Activated CD8-positive, alpha-beta memory T cell treated with anti-CD3 and anti-CD28 coated beads, Interleukin-2, amount 50 U/mL, for 24 hours (primary cell): ENCODE results near the gene TMEM108.

ENCODE experiments used
- DNase-seq: peaks from one replicate; pipeline ENCODE4 v3.0.0-alpha.2; 2020; ENCODE audit errors: extremely low read depth

The TMEM108 gene

DNA sequence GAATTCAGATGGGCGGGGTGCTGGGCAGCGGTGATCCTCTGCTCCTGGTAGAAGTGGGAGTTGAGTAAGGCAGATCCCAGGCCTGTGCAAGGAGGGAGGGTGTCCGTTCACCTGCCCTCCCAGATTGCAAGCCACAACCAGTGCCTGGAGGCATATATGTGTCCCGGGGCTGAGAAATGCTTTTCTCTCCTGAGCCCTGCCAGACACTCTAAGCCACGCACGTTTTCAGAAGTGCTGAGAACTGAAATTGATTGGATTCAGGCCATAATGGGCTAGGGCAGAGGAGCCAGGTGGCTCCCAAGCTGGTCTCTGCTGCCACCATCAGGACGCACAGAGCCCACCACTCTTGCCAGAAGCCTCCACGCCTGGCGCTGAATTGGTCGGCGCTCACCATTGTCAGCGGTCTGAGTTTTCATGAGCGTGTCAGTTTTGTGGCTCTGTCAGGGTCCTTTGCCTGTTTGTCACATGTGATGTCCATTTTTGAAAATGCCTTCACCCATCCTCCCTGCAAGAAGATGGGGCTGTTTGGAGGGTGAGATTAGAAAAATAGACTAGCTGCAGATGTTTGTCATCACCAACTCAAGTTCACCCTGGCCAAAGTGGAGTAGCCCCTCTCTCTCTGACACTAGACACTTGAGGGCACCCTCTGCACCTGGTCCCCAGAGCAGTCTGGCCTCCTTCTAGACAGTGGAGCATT is 346.3 kb downstream of the TMEM108 start:
- DNase-seq = no peak

DNA sequence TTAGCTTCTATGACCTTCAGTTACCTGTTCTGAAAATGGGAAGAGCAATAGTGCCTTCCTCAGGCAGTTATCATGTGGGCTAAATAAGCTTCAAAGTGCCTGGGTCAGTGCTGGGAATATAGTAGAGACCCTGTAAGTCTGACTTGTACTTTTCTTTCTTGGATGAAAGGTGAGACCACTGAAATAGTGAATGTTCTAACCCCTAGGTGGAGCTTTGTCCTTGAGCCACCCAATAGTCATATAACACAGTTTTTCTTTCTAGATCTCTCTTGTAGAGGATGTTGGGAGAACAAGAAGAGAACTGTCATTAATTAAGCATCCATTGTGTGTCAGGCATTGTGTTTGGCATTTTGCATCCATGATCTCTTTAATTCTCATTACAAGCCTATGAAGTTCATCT is 348.7 kb downstream of the TMEM108 start:
- DNase-seq = no peak

DNA sequence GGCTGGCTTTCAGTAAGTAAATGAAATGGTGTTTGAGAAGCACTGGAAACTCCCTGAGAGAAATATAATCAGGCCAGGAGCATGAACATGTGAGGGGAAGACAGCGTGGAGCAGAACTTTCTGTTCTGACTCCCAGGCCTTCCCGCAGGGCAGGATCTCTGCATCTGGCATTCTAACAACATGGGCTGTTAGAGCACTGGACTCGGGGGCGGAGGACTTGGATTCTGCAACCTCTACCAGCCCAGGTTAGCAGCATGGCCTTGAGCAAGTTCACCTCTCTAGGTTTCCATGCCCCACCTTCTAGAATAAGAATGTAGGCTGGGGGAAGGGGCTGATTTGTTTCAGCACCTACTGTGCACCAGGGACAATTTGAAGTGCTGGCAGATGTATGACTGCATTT is 349.1 kb downstream of the TMEM108 start:
- DNase-seq = no peak

DNA sequence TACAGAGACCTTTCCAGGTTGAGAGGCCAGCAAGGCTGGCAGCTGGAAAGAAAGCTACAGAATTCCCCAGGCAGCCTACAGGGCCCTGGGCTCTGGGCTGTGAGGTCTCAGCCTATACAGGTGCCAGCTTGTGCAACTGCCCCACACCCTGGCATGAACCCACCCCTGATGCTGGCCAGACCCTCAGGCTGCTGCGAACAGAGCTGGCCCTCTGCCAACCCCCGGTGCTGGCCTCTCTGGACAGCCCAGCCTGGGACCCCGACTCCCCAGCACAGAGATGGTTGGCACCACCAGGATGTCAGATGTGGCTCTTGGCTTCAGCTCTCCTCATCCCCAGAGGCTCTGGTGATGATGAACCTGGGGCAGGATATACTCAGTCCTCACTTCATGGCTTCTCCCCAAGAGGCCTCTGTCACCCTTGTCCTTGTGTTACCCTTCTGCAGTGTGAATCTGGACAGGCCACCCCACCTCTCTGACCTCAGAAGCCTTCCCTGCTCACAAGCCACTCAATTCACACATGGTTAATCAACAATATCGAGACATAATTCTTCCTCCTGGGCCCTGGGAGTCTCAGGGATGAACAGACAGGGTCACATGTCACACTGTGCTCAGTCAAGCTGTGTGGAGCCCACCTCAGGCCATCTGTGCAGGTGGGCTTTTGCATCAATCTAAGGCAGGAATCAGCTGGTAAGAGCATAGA is 350.7 kb downstream of the TMEM108 start:
- no peak for DNase-seq

DNA sequence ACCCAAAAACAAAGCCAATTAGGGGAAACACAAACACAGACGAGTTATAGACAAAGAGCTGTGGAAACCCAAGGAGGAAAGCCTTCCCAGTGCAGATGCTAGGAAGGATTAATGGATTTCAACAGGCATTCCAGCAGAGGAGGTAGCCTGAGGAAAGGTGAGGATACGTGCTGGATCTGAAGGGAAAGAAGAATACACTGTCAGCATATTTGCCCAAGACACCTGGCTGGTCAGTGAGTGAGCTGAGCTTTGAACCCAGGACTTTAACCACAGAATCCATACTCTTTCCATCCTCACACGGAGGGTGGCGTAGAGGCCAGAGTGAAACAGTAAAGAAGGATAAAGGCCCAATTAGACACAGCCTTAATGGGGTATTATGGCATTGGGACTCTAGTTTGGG is 352.5 kb downstream of the TMEM108 start:
- no peak for DNase-seq

DNA sequence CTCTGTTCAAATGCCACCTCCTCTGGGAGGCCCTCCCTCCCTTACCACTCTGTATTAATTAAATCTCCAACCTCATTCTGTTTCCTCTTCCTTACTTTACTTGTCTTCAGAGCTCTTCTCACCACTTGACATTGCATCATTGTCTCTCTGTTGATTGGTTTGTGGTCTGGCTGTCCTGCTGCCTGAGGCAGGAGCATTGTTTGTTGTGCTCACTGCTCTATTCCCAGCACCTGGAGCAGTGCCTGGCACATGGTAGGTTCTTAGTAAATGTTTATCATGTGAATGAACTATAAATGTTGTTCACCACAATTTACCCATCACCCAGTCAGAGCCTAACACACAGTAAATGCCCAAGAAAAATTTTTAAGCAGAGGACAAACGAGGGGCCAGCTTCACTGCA is 355.0 kb downstream of the TMEM108 start:
- DNase-seq = no peak

DNA sequence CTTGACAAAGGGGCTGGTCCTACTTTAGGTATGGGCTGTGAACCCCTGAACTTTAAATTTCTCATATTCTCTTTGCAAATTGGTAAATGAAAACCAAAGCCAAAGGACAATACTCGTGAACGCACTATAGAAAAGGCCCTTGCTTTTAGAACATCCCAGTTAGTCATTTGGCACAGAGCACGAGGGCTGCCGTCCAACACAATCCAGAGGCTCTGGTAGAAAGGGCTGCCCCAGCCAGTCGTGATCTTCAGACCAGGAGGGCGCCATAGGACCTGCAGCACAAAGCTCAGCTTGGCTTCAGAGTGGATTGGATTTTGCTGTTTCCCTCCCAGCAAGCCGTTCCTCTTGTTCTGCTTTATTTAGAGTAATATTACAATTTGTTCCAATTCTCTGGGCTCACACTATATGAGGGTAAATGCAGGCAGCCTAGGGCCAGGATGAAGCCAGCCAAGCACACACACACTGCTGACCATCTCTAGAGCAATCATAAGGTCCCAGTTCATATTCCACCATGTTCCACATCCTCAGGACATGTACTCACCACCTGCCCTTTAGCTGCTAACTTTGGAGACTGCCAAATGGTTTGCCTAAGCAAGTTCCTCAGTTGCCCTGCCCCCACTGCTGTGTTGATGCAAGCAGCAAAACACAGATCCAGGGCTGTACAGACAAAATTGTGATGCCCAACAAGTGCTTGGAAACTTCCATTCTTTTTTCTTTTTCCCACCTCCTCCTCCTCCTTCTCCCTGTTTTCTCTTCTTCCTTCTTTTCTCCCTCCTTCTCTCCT is 355.7 kb downstream of the TMEM108 start:
- DNase-seq = no peak

DNA sequence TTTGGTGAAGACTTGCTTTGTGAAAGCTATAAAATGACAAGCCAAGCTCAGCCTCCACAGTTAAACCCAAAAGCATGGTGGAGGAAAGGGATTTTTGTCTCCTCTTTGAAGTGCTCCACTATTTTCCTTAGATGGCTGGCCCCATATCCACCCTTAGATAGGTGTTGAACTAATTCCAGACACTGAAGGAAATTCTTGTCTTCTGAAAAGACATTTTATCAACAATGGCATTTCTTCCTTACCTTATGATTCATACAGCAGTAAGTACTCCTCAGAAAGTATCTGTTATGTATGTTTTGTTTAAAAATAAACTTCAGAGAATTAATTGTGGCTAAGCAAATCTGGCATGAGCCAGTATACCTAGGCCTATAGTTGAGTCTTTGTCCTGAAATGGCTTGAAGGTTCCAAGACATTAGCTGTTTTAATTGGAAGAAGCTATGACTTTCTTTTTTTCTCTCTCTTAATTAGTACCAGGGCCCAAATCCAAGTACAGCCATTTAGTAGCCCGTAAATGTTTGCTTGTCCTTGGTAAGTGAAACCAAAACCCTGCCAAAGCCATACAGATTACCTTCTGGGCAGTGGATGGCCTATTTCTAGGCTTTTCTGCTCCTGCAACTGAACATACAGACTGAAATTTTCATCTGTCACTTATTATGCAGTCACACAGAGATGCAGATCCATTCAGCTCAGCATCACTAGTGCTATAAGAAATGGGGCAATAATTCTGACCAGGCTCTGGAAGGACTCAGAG is 356.5 kb downstream of the TMEM108 start:
- DNase-seq = no peak

DNA sequence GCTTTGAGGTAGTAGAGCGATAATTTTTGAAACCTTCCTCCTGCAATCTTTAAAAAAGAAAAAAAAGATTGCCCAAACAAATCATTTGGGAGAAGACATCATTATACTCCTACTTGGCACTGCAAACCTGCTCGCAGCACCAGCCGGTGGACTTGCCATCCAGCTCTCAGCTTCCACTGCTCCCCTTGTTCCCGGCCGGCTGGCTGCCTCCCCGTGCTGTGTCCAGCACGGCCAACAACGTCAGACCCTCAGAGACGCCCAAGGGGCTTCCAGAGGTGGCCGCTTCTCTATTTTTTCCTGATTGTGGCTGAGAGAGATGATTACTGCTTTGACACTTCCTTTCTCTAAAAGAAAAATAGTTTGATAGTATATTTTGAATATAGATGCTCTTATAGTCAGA is 358.7 kb downstream of the TMEM108 start:
- DNase-seq = no peak

DNA sequence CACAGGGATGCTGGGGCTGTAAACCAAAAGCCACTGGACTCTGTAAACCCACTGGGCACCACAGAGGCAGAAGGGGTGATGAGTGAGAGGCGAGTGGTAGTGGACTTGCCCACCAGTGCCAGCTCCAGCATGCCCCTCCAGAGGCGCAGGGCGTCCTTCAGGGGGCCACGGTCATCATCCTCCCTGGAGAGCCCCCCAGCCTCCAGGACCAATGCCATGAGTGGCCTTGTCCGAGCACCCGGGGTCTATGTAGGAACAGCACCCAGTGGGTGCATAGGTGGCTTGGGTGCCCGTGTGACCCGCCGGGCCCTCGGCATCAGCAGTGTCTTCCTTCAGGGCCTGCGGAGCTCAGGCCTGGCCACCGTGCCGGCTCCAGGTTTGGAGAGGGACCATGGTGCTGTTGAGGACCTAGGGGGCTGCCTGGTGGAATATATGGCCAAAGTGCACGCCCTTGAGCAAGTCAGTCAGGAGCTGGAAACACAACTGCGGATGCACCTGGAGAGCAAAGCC is 361.9 kb downstream of the TMEM108 start, which contains the start of gene BFSP2:
BFSP2 (plus strand) TSS at position 51 of the 510 bp plus-strand sequence; CDS start at position 79, 28 bp downstream.
- DNase-seq = no peak

DNA sequence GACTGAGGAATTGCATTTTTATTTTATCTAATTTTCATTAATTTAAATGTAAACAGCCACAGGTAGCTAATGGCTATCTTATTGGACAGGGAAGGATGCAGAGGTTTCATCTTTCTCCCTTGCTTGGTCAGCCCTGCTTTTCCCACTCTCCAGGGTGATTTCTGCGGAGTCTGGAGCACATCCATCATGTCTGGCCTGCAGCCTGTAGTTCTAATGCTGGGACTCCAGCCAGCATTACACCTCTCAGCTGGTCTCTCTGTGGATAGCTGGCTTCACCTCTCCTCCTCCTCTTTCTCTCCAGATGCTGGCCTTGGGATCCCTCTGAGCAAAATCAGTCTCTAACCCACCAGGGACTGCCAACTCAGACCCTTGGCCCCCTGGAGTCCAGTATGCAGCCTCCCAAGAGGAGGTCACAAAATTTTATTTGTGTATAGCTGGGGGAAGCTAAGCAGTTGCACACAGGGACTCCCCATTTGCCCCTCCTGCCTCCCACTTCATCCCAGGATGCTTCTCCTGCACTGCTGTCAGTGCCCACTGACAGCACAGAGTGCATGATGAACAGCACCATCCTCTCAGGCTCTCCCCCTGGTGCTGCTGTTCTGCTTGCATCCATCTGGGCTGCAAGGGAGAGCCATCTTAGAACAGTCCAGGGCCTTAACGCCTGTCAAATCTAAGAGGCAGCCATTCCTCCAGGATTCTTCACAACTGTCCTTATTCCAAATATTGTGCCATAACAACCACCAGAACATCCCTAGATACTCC is 363.4 kb downstream of the TMEM108 start:
- no peak for DNase-seq

DNA sequence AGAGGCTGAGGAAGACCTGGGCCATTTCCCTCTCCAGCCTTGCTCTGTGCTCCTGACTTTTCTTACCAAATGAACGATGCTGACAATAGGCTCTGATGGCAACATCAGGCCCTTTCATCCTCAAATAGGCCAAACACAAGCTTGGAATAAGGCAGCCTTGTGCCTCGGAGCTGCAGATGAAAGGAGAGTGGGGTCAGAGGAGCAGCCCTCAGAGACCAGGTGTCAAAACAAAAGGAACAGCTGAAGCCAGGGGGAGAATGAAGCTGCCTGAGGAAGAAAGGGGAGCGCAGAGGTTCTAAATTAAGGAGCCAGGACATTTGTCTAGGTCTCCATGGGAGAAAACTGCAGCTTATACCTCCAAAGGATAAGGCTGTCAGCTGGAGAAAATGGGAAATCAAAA is 366.7 kb downstream of the TMEM108 start:
- DNase-seq = no peak

DNA sequence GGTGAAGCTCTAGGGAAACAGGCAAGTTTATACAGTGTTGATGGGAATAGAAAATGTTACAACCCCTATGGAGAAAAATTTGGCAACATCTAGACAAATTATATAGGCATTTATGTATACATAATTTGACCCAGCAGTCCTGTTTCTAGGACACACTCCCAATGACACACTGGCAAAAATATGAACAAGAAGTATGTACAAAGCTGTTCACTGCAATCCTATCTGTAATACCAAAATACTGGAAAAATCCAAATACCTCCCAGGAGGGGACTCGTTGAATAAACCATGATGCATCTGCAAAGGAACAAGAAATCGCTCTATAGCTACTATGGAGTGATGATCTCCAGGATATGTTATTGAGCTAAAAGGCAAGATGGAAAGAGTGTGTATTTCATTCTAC is 370.2 kb downstream of the TMEM108 start:
- no peak for DNase-seq

DNA sequence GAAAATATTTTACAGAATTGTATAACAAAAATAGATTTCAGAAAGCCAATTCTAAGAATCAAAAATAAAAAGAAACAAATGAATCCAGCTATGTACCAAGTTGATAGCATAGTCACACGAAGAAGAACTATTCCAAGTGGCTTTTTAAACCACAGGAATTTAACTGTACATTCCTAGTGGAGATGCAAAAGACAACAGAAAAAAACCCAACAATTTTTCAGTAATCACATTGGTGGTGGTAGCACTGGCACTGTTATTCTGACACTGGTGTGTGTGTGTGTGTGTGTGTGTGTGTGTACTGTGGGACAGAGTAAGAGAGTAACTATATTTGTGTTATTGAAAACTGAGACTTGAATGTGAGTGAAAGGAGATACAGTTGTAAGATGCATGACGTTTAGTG is 370.8 kb downstream of the TMEM108 start:
- no peak for DNase-seq

DNA sequence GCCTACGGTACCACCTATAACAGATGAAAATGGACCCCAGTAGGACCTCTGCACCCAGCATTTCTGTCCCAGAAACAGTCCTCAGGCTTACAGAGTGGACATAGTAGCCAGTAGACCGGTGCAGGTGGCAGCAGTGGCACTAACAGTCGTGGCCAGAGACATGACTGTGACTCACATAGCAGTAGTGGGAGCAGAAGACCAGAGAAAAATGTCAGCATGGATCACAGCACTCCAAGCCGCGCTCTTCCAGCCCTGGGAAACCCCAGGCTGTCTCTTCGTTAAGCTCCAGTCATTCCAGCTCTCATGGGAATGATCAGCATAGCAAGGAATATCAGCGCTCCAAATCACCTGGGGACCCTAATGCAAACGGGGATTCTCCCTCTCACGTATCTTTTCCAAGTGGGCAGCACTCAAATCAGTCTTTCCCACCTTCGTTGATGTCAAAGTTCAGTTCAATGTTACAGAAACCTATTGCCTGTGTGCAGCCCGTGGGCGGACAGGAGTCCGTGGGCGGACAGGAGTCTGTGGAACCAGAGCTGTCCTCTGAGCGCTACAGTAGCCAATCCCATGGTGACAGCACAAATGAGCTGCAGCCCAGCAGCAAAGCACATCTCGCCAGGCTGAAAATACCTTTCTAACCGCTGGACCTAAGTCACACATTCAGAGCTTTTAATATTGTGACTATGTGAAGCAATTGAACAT is 372.2 kb downstream of the TMEM108 start:
- DNase-seq = no peak

DNA sequence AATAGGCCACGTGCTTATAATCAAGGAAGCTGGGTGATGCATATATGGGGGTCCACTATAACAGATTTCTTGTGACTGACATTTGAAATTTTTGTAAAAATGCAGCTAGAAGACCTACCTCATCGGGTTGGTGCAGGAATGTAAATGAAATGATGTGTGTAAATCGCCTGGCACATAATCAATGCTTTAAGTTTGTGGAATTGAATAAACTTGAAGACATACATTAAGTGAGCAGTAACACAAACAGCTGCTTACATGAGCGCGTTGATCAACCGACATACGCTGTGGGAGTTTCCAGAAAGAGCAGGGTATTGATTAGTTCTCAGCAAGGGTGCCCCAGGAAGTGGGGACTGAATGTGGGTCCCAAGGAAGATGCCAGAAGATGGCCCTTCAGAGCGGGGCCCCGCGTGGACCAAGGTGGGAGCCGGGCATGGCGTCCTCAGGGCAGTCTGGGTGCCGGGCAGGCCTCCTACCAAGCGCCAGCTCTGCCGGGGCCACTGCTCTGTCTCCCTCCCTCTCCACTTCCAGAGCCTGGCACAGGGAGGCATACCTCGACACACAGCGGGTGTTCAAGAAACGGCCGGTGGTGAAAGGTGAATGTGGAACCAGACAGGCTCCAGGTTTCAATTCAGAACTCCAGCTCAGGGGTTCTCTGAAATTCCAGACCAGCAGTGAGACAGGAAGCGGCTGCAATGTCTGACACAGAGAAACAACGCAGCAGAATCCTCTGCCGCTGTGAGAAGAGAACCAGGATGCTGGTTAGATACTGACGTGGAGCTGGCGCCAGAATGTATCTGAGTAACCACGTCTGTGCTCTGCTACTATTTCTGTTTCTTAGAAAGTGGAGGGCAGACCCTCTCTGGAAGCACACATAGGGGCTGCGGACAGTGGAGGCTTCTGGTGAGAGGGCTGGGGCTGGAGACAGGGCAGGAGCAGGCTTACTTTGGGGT is 374.3 kb downstream of the TMEM108 start:
- no peak for DNase-seq

DNA sequence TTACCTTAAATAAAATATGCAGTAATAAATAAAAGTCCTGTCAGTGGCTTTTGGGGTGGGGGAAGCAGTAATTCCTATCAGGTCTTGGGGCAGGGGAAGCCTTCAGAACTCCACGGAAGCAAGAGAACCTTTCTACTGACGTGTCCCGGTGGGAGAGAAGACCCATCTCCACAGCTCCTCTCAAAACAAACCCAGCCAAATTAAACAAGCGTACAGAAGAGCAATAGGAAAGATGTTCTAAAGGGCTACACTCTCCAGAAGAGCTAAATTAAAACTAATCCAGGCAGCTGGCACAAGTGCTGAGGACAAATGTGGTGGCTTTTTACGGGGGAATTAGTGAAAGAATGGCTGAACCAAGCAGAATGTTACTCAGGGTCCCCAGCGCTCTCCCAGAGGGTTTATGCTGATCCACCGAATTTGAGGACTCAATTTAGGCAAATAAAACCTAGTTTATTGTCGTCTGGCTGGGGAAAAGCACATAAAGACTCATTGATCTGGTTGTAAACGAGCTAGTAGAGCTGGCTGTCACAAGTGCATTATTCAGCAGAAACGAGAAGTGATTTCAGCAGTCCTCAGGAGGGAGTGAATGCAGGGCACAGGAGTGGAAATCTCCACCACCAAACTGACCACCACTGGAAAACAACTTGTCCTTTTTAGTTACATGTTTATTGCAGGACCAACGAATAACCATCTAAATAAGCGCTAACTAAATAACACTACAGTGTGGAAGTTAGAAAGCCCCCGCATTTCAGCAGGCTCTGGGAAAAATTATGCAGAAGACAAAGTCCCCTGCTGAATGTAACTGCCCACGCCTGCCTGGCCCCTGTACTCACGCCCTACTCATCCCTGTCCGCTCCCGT is 375.2 kb downstream of the TMEM108 start:
- no peak for DNase-seq

DNA sequence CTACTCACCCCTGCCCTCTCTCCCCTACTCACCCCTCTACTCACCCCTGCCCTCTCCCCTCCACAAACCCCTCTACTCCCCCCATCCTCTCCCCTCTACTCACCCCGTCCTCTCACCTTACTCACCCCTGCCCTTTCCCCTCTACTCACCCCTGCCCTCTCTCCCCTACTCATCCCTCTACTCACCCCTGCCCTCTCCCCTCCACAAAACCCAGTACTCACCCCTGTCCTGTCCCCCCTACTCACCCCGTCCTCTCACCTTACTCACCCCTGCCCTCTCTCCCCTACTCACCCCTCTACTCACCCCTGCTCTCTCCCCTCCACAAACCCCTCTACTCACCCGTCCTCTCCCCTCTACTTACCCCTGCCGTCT is 375.8 kb downstream of the TMEM108 start:
- no peak for DNase-seq
